Activated CD4-positive, CD25-positive, alpha-beta regulatory T cell treated with anti-CD3 and anti-CD28 coated beads, Interleukin-2, amount 50 U/mL, for 24 hours (primary cell): Measurements from ENCODE around the gene CEP97.
A peak's percentile ranks its signal among the peaks of the same experiment; 100 is the strongest.

Experiments used
- ATAC-seq, 2 donors: fragments of 150-1000 bp; cut with Tn5 transposase; one replicate each; pipeline ENCODE4 v1.10.0; 2021; ENCODE audit warnings: mild to moderate bottlenecking in 1 of 2, moderate library complexity in 1 of 2

Gene CEP97

DNA sequence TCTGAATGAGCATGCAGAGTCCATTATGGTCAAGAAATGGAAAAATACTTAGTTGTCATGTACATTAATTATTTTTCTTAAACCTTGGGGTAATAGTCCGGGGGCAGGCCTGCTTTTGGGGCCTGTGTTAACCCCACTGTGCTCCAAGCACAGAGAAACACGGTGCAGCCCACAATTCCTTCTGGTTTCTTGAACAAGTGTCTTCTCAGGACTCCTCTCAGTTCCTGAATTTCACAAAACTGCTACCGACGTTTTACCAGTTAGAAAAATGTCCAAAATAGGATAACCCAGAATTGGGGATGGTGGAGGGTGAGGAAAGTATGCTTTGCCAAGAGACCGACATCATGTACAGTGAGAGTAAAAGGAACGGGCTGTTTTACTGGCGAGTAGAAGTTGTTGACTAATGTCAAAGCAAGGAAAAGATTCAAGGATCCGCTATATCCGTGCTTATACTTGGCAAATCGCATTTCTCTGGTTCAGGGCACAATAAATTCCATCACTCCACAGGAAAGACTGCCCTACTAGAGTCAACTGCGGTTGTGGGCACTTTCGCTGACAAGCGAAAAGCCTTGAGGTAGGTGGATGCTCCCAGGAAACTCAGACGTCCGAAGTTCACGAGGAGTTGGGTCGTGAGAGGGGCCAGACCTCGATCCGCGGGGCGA lies 54.1 kb downstream of the CEP97 start:
- no peak for ATAC-seq

DNA sequence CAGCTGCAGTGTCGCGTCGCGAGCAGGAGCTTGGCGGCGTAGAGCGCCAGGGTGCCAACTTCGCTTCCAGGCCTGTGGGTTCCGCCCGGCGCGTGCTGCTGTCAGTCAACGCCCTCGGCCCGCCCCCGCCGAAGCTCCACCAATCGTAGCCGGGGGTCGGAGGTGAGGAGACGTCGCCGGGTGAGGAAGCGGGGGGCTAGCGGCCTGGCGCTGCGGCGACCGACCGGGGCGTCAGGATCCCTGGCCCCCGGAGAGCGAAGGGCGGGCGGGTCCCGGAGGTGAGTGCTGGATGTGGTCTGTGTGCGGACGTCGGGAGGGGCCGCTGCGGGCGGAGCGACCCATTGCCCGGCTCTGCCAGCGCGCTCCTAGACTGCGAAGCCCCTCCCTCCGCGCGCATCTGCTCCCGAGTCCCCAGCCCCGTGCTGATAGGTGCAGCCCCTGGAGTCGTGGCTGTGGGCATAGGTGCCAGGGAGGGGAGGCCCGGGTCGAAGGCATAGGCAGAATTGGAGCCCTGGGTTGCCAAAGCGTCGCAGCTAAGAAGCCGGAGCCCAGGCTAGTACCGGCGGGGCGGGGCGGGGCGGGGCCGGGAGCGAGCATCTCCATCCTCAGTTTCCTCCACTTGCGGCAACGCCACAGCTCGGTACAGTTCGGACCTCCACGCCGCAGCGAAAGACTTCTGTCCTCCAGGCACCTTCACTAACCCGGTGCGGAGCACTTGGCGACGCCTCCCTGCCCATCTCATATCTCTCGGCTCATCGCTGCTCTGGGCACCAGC lies 54.8 kb downstream of the CEP97 start, which contains the start of gene NXPE3:
Gene NXPE3, plus strand, starts transcription at position 165 of the 775 bp plus-strand sequence. CDS start 6,386 bp downstream, outside the sequence.
- ATAC-seq: peak; percentile 92 to 94

DNA sequence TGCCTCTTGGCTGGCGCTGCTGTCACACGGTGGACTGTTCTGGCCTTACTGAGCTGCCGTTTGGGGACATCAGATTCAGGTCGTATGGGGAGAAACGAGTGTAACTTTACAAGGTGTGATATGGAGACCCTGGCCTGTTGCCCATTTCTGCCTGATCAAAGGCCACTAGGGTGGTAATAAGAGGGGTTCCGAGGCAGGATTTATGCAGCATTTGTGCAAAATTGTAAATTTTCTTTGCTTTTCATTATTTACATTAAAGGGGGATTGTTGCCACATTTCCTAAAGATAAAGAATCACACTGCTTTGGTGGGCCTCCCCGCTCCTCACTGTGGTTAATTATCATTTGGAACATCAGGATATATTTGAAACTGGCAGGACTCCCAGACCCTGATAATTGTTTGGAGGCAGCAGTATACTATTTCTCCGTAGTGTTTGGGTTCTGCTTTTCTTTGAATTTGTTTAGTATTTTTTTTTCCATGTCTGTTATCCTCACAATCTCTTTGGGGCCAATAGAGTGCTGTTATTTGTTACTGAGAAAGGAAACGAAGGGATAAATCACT lies 55.5 kb downstream of the CEP97 start:
- no peak for ATAC-seq

DNA sequence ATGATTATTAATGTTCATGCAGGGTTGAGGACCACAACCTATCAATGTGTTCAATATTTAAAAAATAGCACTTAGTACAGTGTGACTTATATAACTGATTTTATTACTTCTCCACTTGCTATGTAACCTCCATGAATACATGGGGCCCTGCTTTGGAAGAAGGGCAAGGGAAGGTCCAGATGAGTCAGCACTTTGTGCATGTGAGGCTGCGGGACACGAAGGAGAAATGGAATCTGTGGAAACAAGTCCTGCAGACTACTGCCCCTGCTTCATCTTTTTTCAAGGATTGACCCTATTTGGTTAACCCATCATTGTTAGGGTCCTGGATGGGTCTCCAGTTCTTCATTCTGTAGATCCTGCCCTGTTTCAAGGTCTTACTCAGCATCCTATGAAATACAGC lies 56.2 kb downstream of the CEP97 start:
- ATAC-seq: no peak

DNA sequence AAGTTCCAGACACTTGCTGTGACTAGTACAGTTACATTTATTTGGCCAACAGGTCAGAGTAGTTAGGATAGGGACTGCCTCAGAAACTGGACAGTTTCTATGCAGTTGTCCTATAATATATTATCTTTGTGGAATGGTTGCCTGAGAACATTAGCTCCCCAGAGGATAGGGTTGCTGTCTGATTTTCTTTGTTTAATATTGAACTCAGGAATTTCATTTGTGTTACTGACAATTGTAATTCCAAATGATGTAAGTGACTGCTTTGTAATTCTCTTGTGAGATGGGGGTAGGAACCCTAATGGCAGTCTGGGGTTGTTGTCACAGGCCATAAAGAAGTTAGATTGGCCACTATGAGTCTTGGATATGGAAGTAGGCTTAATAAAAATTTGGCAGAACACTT lies 56.8 kb downstream of the CEP97 start:
- no peak for ATAC-seq

DNA sequence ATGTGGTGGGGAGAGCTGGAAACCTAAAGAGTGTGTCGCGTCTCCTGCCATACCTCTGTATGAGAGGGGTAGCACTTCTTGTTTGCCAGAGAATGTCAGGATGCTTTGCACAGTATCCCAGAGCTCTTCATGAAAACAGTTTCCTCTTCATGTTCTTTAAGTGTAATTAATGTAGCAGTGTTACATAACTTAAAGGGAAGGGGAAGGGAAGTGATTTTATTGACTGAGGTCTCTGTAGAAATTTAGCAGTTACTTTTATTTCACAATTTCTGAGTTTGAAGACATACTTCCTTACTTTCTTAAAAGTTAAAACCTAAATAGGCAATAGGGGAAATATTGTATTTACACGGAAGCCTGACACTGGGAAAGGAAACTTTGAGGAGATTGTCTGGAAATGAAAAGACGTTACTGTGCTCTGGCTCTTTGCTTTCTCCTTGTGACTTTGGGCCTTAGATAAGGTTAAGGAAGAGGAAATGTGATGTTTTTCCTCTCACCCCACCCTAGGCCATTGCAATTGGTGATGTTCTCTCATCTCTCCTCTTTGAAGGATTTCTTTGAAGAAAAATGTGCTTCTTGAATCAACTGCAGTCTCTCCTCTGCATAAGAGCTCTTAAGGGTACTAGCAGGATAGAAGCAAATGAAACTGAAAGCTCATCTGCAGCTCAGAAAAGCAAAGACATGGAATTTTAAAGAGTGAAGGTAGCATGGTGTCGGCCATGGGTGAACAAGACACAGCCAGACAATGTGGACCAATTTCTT lies 60.6 kb downstream of the CEP97 start:
- peak; percentile 58 to 62 for ATAC-seq

DNA sequence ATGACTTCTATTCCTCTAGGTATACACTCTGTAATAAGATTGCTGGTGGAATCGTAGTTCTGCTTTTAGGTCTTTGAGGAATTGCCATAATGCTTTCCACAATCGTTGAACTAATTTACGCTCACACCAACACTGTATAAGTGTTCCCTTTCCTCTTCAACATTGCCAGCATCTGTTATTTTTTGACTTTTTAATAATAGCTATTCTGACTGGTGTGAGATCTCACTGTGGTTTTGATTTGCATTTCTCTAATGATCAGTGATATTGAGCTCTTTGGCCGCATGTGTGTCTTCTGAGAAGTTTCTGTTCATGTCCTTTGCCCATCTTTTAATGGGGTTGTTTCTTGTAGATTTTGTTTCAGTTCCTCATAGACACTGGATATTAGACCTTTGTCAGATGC lies 67.4 kb downstream of the CEP97 start:
- ATAC-seq: no peak

DNA sequence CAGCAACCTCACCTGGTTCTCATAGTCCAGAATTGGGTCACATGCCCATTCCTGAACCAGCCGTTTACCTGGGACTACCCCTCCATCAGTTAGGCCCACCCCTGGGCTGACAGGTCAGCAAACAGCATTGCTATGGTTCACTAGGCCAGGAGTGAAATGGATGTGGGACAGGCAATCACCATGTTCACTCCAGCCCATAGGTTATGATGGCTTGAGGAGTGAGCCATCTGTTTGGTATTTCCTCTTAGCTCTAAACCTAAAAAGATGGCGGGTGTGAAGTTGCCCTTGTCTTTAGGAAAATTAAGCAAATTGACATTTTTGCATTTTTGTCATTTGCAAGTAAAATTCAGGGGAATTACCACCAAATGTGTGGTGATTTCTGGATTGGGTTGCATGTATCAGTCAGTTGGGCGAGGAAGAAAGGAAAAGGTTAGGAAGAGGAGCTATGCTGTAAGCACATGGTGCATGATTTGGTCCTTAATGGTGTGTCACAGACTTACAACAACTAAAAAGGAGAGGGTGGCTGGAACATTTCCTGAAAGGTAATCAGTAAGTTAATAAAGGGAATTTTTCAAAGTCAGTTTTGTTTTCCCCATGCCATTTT lies 71.8 kb downstream of the CEP97 start:
- ATAC-seq: no peak

DNA sequence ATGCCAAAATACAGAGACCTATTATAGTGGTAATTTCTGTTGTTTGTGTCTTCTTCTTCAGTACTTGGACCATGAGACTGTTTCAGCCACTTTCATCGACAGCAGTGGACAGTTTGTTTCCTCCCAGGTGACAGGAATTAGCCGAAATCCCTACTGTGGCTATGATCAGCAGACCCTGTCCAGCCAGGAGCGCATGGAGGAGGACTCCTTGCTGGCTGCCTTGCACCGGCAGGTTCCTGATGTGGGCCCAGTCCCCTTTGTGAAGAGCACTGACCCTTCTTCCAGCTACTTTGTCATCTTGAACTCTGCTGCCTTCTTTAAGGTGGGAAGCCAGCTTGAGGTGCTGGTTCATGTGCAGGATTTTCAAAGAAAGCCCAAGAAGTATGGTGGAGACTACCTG lies 76.8 kb downstream of the CEP97 start:
- no peak for ATAC-seq

DNA sequence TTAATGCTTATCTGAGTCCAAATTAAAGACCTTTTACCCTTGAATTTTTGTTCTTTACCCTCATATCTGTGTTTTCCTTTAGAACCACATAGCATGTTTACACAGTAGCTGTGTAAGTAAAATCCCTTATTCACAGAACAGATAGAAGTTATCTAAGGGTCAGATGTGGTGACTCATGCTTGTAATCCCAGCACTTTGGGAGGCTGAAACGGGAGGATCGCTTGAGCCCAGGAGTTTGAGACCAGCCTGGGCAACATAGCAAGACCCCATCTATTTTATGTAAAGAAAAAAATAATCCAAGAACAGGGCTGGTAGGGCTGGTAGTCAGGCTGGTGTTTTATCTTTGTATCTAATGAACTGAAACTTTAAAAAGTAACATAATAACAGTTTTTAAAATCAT lies 77.8 kb downstream of the CEP97 start:
- ATAC-seq: no peak

DNA sequence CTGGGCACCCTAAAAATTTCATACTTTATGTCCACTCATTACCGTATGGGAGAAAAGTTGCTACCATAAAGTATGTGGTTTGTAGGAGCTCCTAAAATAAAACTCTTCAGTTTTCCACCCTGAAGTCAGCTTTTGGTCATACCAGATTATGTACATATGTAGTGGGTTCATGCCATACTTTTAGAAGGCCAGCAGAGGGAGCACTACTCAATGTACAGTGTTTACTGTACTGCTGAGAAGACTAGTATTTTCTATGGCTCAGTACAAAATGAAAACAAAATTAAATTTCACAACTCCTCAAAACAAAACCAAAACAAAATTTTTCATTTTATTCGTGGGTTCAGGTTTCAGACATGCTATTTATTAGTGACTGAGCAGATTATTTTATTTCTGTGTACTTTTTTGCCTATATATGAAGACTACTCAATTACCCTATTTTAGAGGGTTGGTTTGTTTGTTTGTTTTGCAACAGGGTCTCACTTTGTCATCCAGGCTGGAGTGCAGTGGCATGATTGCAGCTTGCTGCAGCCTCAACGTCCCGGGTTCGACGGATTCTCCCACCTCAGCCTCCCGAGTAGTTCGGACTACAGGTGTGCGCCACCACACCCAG lies 78.9 kb downstream of the CEP97 start:
- peak; percentile 97 to 98 for ATAC-seq

DNA sequence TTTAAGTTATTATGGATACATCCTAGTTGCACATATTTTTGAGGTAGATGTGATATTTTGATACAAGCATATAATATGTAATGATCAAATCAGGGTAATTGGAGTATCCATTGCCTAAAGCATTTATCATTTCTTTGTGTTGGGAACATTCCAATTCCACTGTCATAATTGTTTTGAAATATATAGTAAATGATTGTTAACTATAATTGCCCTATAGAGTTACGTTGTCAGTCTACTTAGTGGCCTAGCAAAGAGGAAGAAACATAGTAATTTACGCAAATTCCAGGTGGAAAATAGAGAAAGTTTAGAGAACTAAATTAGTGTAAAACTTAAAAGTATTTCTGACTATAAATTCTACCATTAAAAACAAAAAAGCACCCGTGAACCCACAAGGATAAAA lies 79.5 kb downstream of the CEP97 start:
- ATAC-seq: no peak

DNA sequence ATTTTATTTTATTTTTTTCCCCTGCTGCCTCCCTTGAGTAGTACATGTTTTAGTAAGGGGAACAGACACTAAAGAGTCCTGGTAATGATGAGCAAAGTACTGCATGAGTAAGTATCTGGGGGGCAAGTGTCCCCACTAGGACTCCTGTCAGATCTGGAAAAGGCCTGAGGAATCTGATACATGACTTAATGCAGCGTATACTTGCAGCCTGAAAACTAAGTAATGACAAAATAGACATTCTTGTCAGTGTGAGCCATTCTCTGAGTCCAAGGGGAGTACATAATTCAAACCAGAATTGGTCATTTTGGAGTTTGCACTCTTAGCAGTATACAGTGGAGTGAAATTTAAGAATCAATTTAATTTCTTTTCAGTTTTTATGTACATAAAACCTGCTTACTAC lies 82.1 kb downstream of the CEP97 start:
- ATAC-seq: no peak

DNA sequence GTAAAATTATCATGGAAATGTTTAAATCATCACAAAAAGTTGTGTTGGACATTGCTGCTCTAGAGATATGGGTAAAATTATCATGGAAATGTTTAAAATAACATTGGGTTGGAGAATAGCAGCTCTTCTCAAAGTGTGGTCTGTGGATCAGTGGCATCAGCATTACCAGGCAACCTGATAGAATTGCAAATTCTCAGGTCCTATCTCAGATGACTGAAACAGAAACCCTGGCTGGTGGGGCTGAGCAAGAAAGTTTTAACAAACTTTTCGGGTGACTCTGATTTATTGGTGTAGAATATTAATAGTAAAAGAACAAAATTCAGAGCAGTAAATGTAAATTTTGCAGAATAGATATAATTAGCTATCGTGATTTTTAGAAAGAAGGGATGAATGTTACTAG lies 83.5 kb downstream of the CEP97 start:
- peak in 1 of 2 donors; percentile 26 for ATAC-seq

DNA sequence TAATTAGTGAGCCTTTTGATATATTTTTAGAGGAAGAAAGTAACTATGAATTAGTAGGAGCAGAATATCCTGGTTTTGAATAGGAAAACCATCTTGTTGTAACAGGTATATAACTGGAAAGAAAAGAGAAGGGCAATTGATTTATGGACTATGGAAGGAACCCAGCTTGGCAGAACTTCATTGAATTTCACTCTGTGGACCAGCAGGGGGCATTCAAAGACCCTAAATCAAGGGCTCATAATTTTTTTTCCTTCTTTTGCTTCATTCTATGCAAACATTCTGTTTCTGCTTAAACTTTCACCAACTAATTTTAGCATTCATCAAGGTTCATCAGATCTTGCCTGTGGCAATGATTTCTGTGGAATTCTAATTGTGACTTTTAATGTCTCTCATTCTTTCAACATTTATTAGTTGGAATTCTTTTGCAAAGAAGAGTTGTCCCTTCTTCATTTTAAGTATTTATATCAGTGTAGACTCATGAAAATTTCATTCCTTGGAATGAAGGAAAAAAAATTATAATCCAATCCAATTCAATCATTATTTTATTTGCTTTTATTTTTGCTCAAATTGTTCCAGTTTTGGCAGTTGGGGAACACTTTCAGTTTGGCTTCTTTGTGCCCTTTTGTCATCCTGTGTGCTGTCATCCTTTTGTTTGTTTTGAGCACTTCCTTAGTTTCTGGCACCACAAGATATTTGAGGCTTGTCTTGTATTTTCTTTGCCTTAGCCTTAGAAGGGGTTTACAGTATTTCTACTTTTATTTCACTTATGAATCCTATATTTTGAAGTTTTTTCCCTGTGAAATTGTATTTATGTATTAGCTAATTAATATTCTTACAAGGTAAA lies 85.0 kb downstream of the CEP97 start:
- ATAC-seq: peak in 1 of 2 donors; percentile 30

DNA sequence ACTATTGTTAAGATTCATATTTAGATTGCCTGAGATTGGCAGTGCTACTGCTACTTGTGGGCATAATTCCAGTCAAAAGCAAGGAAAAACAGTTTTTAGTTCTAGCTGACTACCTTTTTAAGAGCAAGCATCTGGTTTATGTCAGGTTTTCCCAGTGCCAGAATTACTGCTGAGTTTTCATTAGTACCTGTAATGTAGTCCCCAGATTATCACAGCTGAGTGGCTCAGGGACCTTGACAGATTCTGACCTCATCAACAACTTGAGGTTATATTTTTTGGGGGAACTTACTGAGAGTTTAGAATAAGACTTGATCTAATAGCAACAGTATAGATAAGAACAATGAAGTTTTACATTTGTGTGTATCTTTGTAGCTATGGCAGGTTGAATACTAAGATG lies 85.6 kb downstream of the CEP97 start:
- no peak for ATAC-seq

DNA sequence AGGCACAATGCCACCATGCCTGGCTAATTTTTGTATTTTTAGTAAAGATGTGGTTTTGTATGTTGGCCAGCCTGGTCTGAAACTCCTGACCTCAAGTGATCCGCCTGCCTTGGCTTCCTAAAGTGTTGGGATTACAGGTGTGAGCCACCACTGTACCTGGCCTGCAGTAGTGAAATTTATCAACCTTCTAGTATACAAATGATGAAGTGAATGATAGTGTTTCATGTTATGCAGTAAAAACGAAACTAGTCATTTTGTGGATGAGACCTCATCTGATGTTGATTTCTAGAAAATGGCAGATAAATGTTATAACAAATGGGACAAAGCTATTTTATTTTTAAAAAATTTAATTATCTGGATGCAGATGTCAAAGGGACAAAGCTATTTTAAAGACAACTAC lies 87.5 kb downstream of the CEP97 start:
- peak in 1 of 2 donors; percentile 27 for ATAC-seq

DNA sequence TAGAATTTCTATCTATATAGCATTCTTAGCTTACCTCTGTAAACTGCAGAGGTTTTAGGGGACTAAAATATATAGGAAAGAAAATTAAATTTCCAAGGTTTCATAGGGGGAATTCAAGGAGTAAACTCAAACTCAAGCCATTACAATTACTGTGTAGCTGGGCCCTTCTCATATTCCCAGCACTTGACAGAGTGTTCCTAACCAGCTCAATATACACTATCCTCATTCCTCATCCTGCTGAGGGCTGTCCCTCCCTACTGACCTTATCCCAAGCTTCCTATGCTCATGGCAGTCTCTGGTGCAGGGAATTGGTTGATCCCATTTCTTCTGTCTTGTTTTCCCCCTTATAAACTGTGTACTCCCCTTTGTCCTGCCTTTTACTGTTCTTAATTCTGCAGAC lies 88.5 kb downstream of the CEP97 start:
- no peak for ATAC-seq

DNA sequence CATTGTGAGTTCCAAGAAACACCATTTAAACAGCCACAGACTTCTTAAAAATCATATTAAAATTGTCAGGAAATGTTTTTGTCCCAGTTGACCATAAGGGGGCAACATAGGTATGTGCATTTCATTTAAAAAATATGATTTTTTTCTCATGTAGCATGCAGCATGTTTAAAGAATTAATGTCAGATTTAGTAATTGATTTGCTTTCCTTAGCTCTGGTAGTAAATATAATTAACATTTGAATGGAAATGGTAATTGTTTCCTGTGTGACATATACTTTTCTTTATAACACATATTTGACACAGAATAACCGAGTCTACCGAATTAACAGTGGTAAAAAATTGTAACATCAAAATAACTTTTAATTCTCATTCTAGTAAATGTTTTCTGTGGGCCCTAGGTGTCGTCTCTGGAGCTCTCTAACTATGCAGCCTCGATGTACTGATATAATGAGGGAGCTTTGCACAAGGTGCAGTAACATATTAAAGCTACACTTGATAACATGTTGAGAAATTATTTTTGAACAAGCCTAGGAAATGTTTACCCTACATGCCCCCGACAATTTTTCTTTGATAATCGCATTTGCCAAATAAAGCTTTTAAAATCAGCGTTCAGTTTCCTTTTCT lies 89.5 kb downstream of the CEP97 start:
- no peak for ATAC-seq

DNA sequence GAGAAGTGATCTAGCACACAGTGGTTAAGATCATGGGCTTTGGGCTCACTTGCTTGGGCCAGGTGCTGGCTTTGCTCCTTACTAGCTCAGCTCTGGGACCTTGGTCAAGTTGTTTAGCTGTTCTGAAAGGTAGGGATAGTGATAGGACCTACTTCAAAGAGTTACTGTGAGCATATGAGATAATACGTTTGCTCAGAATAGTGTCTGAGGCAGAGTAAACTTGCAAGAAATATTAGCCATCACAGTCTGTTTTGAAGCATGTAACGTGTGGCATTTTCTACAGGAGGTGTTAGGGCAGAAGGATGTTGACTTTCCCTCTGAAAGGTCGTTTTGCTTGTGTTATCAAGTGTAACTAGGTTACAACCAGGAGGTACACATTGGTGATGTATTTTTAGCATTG lies 90.4 kb downstream of the CEP97 start:
- ATAC-seq: peak; percentile 21 to 22
